ENCODE measurements around the gene ADARB2. TPM values are rescaled to one million over a fixed set of nuclear protein-coding genes. Genes with fewer than 3 reads are reported as not detected.

Gene ADARB2
- total RNA-seq, 3 donors from 2014 or later (not counting 1 experiment from before 2014, with no cell fraction given): 0.27 to 0.78 (median 0.40) TPM

DNA sequence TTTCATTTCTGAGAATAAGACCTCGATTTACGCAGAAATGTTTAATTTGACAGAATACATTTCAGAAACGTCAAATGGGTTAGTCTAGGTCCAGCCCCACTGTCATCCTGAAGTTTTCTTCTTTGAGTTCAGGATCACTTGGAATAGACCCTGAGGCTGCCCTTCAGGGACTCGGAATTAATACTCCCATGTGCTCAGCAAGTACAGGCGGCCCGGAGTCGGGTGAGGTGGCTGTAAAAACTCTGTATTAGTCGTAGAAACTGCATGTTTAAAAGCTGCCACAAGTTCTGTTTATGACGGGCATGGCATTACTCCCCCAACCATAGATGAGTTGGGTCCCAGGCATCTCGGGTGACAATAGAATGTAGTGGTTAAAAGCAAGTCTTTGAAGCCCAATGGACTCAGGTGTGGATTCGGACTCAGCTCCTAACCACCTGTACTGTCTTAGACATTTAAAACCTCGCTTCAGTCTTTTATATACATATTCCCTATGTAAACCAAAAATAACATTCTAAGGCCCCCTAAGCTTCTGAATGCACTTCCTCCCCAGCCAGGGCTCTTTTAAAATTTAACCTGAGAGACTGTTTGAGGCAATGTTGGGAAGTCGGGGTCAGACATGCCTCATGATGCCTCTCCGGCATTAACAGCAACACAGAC, 216.3 kb downstream of the ADARB2 start:
- Histone ChIP-seq H3K27ac (ENCODE audit: low read length) (no peak overlapping the region), H3K4me3 (ENCODE audit: low read length) (no peak overlapping the region), H3K4me1 (ENCODE audit: control insufficient read depth, insufficient read depth, low read length) (no peaks in the 10 kb centered on the region), H3K9me3 (ENCODE audit: control insufficient read depth, insufficient read depth, low read length) (no peaks in the 10 kb centered on the region), H3K36me3 (ENCODE audit: control insufficient read depth, insufficient read depth, low read length) (no peaks in the 10 kb centered on the region), H3K27me3 (ENCODE audit: control insufficient read depth, insufficient read depth, low read length) (no peaks in the 10 kb centered on the region)
- TF ChIP-seq, protein P1, sequence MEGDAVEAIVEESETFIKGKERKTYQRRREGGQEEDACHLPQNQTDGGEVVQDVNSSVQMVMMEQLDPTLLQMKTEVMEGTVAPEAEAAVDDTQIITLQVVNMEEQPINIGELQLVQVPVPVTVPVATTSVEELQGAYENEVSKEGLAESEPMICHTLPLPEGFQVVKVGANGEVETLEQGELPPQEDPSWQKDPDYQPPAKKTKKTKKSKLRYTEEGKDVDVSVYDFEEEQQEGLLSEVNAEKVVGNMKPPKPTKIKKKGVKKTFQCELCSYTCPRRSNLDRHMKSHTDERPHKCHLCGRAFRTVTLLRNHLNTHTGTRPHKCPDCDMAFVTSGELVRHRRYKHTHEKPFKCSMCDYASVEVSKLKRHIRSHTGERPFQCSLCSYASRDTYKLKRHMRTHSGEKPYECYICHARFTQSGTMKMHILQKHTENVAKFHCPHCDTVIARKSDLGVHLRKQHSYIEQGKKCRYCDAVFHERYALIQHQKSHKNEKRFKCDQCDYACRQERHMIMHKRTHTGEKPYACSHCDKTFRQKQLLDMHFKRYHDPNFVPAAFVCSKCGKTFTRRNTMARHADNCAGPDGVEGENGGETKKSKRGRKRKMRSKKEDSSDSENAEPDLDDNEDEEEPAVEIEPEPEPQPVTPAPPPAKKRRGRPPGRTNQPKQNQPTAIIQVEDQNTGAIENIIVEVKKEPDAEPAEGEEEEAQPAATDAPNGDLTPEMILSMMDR (IDR thresholded peaks at IDR 0.05): no peak
- H3K4me3 Mint-ChIP-seq: no peak overlapping the region
- ATAC-seq (no peak), DNase-seq (no peak)
- no peaks in the 10 kb centered on the region for H3K36me3 Mint-ChIP-seq
- intact Hi-C loops (cut with micrococcal nuclease): no loop called here
- H3K9me3 Mint-ChIP-seq: no peaks in the 10 kb centered on the region
- H3K27ac Mint-ChIP-seq: no peak overlapping the region
- no peaks in the 10 kb centered on the region for H3K4me1 Mint-ChIP-seq
- 86% methylated on average over 13 of the region's 14 CpGs for WGBS (ENCODE audit: insufficient coverage)
- H3K27me3 Mint-ChIP-seq (ENCODE audit: low read depth in 2 of 2): peaks cover 0 to 4% of the 10 kb centered on the region in 2 donors

DNA sequence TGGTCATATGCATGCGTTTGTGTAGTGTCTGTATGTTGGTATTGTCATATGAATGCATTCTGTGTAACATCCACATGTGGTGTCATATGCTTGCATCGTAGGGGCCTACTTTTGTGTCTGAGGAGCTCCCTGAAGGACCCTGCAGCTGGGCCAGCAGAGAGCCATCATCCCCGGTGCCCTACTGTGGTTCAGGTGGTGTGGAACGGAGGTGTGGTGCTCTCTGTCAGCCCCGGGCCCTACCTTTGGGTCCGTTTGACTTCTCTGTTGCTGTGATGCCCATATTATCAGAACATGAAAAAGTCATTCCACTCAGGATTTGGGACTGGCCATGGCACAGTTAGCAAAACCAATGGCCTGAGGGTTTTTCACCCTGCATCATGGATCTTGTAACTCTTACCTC, 217.9 kb downstream of the ADARB2 start:
- WGBS (ENCODE audit: insufficient coverage): 91% methylated on average over 6 of the region's 6 CpGs
- H3K27me3 Mint-ChIP-seq (ENCODE audit: low read depth in 2 of 2): peaks cover 0 to 8% of the 10 kb centered on the region in 2 donors
- DNase-seq: no peak
- intact Hi-C loops (cut with micrococcal nuclease): no loop called here
- Histone ChIP-seq H3K27ac (ENCODE audit: low read length) (no peak overlapping the region), H3K4me3 (ENCODE audit: low read length) (no peak overlapping the region), H3K27me3 (ENCODE audit: control insufficient read depth, insufficient read depth, low read length) (no peaks in the 10 kb centered on the region), H3K9me3 (ENCODE audit: control insufficient read depth, insufficient read depth, low read length) (no peaks in the 10 kb centered on the region), H3K4me1 (ENCODE audit: control insufficient read depth, insufficient read depth, low read length) (no peaks in the 10 kb centered on the region), H3K36me3 (ENCODE audit: control insufficient read depth, insufficient read depth, low read length) (no peaks in the 10 kb centered on the region)
- no peaks in the 10 kb centered on the region for H3K36me3 Mint-ChIP-seq
- TF ChIP-seq, protein P1 (IDR thresholded peaks at IDR 0.05): no peak
- no peak overlapping the region for H3K4me3 Mint-ChIP-seq
- no peaks in the 10 kb centered on the region for H3K9me3 Mint-ChIP-seq
- ATAC-seq: no peak
- no peak overlapping the region for H3K27ac Mint-ChIP-seq
- no peaks in the 10 kb centered on the region for H3K4me1 Mint-ChIP-seq

DNA sequence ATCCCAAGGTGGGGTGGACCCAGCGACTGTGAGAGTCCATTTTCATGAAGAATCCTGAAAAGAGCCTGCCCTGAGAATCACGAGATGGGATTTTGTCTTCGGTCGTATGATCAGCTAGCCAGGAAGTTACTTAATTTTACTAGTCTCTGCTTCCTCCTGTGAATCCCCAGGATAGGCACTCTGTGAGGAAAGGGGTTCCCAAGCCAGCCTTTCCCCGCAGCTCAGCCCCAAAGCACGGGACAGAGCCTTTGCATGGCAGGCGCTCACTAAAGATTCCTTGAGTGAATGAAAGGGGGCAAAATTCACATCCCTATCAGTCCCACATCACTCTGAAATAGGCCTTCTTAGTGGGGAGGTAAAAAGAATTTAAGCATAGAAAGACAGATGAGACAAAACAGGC, 219.6 kb downstream of the ADARB2 start:
- H3K4me3 ChIP-seq (ENCODE audit: low read length): no peak overlapping the region
- Mint-ChIP-seq H3K36me3 (no peaks in the 10 kb centered on the region), H3K27me3 (ENCODE audit: low read depth in 2 of 2) (peaks cover 0 to 6% of the 10 kb centered on the region in 2 donors), H3K4me1 (no peaks in the 10 kb centered on the region), H3K9me3 (no peaks in the 10 kb centered on the region), H3K4me3 (no peak overlapping the region), H3K27ac (no peak overlapping the region)
- intact Hi-C loops (cut with micrococcal nuclease): no loop called here
- H3K36me3 ChIP-seq (ENCODE audit: control insufficient read depth, insufficient read depth, low read length): no peaks in the 10 kb centered on the region
- TF ChIP-seq, protein P1 (IDR thresholded peaks at IDR 0.05): no peak
- no peaks in the 10 kb centered on the region for H3K9me3 ChIP-seq (ENCODE audit: control insufficient read depth, insufficient read depth, low read length)
- no peaks in the 10 kb centered on the region for H3K4me1 ChIP-seq (ENCODE audit: control insufficient read depth, insufficient read depth, low read length)
- no peaks in the 10 kb centered on the region for H3K27me3 ChIP-seq (ENCODE audit: control insufficient read depth, insufficient read depth, low read length)
- ATAC-seq (no peak), DNase-seq (no peak)
- WGBS (ENCODE audit: insufficient coverage): 88% methylated on average over 5 of the region's 7 CpGs
- H3K27ac ChIP-seq (ENCODE audit: low read length): no peak overlapping the region
